HG03025 (cell line): ENCODE measurements around the gene CENPP.
"Not testable (repeated sequence)": the region's sequence is repeated elsewhere in the genome, so short reads cannot be mapped to it uniquely, and the experiment has no call there.

Experiments used
- ATAC-seq: cut with Tn5 transposase; IDR thresholded peaks from one replicate; pipeline ENCODE4 v1.9.1; 2021; ENCODE audit warnings: mild to moderate bottlenecking, moderate library complexity; ENCODE audit not compliant: unreplicated experiment, low FRiP score

The CENPP gene

DNA sequence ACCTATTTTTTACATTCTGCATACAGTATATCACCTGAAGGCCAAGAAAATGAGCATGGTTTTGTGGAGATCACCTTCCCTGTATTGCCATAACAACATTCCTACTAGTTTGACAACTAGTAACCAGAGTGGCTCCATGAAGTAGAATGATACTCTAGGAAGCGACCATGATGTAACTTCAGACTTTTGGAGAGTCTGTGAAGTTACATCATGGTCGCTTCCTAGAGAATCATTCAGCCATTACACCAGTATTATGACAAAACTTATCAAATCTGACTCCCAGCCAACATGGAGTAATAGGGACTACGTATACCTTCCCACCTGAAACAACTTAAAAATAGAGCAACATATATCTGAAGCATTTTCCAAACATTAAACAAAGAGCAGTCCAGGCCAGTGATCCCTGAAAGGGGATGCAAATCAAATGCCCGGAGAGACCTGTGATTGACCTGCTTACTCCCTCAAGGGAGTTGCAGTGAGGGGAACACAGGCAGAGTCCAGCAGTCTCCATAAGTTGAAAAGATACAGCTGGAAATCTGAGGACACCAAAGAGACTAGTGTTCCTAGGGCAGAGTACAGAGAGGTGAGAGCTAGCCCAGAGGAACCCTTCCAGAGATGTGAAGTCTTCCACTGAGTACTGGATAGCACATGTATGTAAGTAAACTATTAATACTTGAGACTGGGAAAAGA is 202.2 kb downstream of the CENPP start:
- ATAC-seq = no peak

DNA sequence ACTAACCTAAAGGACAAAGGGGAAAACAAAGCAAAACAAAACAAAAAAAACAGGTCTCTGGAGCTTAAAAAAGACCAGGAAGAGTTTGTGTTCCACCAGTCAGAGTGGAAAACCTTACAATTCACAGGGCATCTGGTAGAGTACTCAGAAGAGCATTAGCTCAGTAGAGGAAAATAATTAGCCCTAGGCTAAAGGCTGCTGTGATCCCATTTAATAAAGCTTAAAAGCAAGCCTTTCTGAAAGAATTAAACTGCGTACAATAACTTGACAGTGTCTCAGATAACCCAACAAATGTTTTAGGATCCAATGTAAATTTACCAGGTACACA is 202.7 kb downstream of the CENPP start:
- no peak for ATAC-seq

DNA sequence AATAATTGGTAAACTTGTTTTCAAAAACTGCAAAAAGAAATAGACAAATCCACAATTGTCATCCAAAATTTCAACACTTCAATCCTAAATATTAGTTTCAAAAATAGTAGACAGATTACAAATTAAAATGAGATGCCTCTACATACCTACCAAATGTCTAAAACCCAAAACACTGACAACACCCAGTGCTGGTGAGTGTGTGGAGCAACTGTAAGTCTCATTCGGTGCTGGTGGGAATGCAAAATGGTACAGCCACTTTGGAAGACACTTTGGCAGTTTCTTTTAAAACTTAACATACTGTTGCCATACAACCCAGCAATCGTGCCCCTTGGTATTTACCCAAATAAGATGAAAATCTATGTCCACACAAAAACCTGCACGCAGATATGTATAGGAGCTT is 203.4 kb downstream of the CENPP start:
- ATAC-seq = no peak

DNA sequence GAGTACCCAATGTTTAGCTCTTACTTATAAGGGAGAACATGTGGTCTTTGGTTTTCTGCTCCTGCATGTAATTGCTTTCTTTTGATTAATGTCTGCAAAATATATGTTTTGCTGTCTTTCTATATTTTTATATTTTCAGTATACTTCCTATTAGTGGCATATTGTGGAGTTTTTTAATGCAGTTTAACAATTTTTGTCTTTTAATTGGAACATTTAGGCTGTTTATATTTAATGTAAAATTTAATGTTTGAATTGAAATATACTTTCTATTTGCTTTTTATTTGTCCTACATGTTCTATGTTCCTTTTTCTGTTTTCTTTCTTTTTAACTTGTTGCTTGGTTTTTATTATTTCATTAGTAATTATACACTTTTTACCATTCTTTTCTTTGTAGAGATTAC is 205.1 kb downstream of the CENPP start:
- no peak for ATAC-seq

DNA sequence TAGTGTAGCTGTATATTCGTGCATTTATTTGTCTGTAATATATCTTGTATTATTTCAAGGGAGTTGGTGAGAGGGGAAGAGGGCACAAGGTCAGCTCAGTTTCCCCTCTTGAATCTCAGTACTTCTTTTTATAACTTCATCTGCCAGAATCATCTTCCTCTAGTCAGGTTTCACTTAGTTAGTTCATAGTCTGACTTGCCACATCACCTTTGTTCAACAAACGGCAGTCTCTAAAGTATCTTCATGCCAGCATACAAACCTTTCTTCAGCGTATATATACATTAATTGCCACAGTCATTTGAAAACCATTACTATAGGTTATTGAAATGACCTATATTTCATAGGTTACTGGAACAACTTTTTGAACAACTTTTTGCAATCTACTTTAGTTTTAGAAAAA is 208.5 kb downstream of the CENPP start:
- ATAC-seq = no peak

DNA sequence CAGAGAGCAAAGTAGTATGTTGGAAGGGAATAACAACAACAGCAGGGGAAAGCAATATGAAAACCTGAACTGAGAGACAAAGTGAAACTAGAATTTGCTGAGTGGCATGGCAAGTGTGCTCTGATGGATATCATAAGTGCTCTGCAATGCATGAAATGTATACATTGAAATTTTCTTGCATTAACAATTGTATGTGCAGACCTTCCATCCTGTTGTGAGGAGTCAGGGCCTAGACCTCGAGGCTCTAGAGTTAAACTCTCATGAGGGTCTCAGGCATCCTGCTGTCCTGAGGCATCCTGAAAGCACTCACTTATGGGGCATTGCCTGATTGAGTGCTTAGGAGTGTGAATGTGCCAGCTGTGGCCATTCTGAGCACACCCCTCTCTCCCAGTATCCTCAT is 208.9 kb downstream of the CENPP start:
- ATAC-seq = no peak

DNA sequence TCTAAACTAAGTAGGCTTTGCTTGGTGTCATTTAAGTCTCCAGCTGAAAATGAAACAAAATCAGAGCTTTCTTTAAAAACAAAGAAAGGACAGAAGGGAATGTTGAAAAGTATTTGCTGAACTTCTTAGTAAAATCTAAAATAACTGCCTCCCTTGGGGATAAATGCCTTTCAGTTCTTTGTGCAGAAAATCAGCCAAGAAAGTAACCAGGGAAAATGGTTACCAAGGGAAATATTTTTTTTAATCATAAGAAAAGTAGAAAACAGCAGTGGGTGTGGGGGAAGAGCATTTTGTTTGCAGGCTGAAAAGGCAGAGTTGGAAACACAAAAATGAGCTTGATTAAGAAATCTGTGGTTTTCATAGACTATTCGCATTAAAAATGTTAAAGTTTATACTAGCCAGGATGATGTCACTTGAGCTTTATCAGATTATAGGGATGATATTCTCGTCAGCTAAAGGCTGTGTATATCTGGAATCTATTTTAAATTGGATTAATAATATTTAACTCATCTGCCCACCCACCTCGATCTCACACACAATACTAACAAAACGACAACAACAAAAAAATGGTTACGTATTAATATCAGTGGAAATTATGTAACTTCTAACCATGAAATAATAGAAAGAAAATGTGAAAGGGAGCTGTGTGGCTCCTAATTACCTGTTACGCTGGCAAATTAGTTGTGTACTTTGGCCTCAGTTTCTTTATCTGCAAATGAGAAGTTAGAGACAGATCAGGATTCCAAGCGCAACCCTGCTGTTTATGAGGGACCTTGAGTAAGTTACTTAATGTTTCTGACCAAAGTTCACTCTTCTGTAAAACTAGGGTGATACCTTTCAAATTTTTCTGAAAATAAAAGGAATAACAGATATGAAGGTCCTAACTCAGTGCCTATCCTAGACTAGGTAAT is 210.4 kb downstream of the CENPP start, which contains the start of gene ECM2:
ECM2 (minus strand) TSS at position 51 of the 911 bp plus-strand sequence. CDS start 13,124 bp downstream, outside the sequence.
- no peak for ATAC-seq

DNA sequence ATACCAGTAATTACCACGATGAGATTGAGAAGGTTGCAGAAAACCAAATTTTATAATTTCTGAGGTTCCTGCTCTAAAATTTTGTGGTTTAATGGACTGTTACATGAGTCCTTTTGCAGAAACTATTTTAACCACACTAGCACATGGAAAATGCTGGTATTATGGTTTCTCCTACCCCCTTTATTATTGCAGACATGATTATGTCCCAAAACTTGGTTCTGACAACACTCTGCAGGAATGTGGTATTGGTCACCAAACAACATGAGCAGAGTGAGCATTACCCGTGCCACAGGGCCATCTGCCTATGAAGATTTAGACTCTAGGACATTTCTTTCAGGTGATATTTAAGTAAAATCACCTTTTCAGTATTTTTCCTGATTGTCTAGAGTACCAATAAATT is 212.8 kb downstream of the CENPP start:
- ATAC-seq = no peak

DNA sequence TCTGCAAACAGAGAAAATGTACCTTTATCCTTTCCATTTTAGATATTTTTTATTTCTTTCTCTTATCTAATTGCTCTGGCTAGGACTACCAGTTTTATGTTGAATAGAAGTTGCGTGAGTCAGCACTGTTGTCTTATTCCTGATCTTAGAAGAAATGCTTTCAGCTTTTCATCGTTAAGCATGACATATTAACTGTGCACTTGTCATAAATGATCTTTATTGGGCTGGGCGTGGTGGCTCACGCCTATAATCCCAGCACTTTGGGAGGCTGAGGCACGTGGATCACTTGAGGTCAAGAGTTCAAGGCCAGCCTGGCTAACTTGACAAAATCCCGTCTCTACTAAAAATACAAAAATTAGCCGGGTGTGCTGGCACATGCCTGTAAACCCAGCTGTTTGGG is 218.2 kb downstream of the CENPP start:
- no peak for ATAC-seq

DNA sequence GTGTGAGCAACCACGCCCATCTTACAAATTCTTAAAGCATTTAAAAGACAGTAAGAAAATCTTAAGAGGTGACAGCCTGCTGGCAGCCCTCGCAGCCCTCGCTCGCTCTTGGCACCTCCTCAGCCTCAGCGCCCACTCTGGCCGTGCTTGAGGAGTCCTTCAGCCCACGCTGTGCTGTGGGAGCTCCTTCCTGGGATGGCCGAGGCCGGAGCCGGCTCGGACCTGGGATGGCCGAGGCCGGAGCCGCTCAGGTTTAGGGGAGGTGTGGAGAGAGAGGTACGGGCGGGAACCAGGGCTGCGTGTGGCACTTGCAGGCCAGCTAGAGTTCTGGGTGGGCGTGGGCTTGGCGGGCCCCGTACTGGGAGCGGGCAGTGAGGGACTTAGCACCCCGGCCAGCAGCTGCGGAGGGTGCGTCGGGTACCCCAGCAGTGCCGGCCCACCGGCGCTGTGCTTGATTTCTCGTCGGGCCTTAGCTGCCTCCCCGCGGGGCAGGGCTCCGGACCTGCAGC is 219.3 kb downstream of the CENPP start:
- no peak for ATAC-seq

DNA sequence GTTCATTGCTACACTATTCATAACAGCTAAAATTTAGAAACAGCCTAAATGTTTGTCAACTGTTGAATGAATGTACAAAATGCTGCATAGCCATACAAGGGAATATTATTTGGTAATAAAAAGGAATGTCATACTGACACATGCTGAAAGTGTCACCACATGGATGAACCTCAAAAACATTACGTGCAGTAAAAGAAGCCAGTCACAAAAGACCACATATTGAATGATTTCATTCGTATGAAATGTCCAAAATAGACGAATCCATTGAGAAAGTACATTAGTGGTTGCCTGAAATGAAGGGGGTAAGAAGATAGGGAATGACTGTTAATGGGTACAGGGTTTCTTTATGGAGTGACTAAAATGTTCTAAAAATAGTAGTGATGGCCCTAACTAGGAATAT is 221.6 kb downstream of the CENPP start:
- no peak for ATAC-seq

DNA sequence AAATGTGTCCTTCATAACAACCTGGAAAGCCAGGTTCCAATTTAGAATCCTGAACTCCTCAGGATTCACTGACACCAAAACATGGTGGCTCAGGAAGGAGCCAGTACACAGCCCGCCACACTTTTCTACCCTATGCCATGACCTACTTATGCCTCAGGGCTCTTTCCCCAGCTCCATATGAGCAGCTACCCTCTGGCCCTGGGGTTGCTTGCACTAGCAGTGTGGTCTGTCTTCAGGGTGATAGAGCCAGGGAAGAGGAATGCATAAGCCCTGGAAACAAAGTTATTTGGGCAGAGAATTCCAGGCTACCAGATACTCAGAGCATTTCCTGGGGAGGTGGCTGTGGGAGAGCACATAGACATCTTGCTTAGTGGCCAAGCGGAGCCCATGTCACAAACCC is 225.0 kb downstream of the CENPP start:
- ATAC-seq = no peak

DNA sequence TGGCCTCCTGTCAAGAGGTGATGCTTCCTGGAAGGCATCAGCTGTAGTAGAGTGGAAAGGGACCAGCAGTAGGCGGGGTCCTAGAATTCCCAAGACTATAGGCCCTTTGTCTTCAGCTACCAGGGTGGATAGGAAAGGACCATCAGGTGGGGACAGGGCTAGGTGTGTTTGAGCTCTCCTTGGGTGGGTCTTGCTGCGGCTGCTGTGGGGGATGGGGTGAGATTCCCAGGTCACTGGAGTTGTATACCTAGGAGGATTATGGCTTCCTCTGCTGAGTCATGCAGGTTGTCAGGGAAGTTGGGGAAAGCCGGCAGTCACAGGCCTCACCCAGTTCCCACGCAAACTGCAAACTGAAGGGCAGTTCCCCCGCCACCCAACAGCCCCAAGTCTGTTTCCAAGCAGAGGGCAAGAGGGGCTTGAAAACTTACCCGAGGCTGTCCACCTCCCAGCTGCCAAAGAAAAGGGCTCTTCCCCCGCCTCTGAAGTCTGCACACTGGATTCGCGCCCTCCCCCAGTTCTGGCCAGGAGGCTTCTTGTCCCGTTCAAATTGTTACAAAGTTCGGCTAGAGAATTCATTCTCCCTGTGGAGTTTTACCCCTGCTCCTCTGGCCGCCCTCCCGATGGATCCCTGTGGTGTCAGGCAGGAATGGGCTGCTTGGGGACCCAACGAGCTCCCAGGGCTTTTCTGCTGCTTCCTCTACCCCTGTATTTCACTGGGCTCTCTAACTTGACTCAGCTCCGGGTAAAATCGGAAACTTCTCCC is 233.0 kb downstream of the CENPP start:
- no peak for ATAC-seq

DNA sequence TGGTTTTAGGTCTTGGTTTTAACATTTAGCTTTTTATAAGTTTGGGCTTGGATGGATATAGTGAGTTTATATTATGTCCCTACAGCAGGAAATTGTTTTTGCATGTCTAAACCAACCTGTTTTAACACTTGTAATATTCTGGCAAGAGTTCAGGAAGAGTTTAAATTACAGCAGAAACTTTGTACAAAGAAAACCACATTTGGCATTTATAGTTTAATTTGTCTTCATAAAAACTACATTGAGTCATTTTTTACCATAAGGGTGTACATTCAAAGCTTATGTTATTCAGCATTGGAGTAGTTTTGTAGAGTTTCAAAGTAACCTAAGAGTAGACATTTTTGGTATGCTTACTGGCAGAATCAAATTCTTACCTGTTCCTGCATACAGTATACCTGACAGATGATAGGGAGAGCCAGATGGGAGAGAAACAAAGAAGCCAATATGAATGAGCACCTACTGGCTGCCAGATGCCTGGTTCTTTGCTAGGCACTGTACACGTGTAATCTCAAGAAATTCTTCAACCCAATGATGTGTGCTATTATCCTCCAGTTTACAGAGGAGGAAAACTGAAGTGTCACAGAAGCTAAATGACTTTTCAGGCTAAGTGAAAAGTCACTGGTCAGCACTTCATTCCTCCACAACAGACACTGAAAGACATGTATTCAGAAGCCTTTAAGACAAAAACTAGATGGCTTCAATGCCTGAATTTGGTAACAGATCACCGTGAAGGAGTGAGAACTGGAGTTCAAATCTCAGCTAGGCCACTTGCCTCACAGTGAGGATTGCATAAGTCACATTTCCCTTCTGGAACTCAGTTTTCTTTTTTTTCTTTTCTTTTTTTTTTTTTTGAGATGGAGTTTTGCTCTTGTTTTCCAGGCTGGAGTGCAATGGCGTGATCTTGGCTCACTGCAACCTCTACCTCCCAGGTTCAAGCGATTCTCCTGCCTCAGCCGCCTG is 235.9 kb downstream of the CENPP start:
- ATAC-seq = no peak

DNA sequence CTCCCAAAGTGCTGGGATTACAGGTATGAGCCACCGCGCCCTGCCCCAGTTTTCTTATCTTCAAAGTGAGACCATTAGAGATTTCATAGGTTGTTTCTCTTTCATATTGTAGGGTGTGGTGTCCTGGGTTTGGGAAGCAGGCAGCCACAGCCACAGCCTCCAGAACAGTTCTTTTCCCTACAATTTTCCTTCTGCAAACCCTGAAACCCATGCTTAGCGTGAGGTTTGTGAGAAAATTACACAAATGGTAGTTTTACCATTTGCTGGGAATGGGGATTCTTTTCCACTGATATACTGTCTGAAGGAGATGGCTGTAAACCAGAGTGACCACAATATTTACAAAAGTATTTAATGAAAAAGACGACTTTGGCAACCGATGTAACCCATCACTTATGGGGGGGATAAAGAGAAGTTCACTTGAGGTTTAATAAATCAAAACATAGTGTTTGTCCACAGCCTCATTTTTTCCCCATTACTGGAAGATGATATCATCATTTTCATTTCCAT is 236.8 kb downstream of the CENPP start:
- no peak for ATAC-seq

DNA sequence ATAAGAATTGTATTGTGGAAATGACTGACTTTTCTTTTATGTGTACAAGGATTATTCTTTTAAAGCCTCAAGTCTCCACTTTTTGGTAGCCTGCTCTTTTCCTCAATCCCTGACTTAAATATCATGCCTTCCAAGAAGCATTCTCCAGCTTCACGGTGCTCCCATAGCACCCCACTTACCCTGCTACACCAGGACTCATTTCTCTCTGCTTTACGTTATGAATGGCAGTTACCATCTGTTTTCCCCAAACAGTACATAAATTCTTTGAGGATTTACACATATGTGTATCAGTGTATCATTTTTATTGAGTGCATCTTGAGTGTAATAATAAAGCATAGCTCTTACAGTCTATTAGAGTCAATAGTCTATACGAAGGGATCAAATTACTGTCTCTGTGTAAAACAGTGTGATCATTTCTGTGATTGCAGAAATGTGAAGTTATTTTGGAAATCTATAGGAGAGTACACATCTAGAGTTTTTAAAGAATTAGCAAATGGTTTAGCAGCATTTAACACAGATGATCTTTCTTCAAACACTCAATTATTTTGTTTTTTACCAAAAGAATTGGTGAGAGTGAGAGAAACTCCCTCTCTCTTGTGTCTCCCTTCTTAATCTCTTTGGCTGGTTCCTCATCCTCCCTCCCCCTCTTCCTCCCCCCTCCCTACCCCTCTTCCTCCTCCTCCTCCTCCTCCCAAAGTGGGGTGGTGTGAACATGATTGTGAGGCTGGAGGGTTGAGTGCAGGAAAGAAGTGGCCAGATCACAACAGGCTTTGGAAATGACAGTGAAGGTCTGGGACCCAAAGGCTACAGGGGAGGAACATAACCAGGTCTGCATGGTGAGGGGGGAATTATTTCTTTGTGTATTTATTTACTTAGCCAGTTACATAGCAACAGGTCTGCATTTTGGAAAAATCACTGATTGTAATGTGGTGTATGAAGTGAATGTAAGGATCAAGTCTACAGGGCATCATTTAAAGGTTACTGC is 237.7 kb downstream of the CENPP start:
- ATAC-seq = no peak

DNA sequence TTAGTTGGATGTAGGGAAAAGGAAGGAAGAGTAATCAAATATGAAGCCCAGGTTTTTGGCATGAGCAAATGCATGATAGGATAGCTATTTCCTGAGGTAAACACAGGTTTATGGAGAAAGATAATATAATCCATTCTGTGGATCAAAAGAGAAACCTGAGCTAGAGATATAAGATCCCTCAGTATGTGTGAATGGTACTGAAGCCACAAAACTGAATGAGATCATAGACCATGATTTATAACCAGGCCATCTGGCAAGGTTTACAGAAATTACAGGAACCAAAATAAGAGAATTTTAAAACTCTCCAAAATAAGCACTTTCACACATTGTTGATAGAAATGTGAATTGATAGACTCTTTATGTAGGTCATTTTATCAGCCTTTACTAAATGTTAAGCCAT is 238.8 kb downstream of the CENPP start:
- ATAC-seq = no peak

DNA sequence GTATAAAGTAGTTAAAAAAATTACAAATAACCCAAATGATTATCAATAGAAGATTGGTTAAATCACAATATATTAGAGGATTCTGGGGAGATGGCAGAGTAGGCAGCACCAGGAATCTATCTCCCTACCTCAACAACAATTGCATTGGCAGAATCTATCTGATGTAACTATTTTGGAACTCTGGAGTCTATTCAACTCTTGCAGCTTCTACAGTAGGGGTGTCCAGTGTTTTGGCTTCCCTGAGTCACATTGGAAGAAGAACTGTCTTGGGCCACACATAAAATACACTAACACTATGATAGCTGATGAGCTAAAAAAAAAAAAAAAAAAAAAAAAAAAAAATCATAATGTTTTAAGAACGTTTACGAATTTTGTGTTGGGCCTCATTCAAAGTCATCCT is 239.2 kb downstream of the CENPP start:
- no peak for ATAC-seq

DNA sequence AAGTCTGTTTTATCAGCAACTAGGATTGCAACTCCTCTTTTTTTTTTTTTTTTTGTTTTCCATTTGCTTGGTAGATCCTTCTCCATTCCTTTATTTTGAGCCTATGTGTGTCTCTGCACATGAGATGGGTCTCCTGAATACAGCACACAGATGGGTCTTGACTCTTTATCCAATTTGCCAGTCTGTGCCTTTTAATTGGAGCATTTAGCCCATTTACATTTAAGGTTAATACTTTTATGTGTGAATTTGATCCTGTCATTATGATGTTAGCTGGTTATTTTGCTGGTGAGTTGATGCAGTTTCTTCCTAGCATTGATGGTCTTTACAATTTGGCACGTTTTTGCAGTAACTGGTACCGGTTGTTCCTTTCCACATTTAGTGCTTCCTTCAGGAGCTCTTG is 246.1 kb downstream of the CENPP start:
- not testable (repeated sequence) for ATAC-seq
